OCI-LY1 (cell line): ENCODE measurements around the gene TANC1.

Experiments used
- CTCF ChIP-seq: fragments of 200-600 bp; sonication (generic), shearing (Covaris generic); IDR thresholded peaks from 2 replicates; pipeline ENCODE4 v1.5.1; 2017; ENCODE audit warnings: mild to moderate bottlenecking, antibody characterized with exemption, low read length, moderate library complexity, mixed read lengths
- EZH2 ChIP-seq: fragments of 200-600 bp; sonication (generic), shearing (Covaris generic); IDR thresholded peaks from 2 replicates; pipeline ENCODE4 v1.8.0; 2017; ENCODE audit warnings: borderline replicate concordance, mixed run types, mild to moderate bottlenecking, antibody characterized with exemption, low read length, moderate library complexity, mixed read lengths

- TF ChIP-seq CTCF (no peak), EZH2 (no peak)
Observed at GRCh38 chr2:158993721-158994587, 25.5 kb downstream of the TANC1 start.
